DND-41 (cell line): Measurements from ENCODE around the gene PRRX1.

ENCODE experiments used
- CTCF ChIP-seq: IDR thresholded peaks from 2 replicates; pipeline ENCODE4 v1.5.1; 2012; ENCODE audit warnings: borderline replicate concordance, low read length, moderate library complexity, mild to moderate bottlenecking; ENCODE audit not compliant: poor library complexity, severe bottlenecking; ENCODE audit errors: extremely low read depth
- EZH2 ChIP-seq: IDR thresholded peaks from 3 replicates; pipeline ENCODE4 v1.6.1; 2012; ENCODE audit warnings: borderline replicate concordance, low read depth, mild to moderate bottlenecking, moderate library complexity, low read length, inconsistent platforms; ENCODE audit not compliant: severe bottlenecking

- no peak for TF ChIP-seq CTCF
- no peak for TF ChIP-seq EZH2
These were observed 383 bp upstream of the PRRX1 start for GRCh38 chr1:170663404-170664092.
